Raji (cell line): ENCODE data around the gene UNC5C.

Experiments used
- POLR2A ChIP-seq: IDR thresholded peaks from 2 replicates; pipeline ENCODE4 v1.6.1; 2011; ENCODE audit warnings: low read depth, low read length, control low read depth; ENCODE audit not compliant: insufficient read depth

The UNC5C gene

GRCh38 chr4:95124906-95125504 lies 423.8 kb downstream of the UNC5C start:
- TF ChIP-seq POLR2A, result no peak

GRCh38 chr4:95122001-95122400 lies 426.8 kb downstream of the UNC5C start:
- TF ChIP-seq POLR2A, result no peak

GRCh38 chr4:95120456-95120855 lies 428.3 kb downstream of the UNC5C start:
- TF ChIP-seq POLR2A, result no peak

- no peak for TF ChIP-seq POLR2A
These were observed 430.3 kb downstream of the UNC5C start for GRCh38 chr4:95118497-95118896.

DNA sequence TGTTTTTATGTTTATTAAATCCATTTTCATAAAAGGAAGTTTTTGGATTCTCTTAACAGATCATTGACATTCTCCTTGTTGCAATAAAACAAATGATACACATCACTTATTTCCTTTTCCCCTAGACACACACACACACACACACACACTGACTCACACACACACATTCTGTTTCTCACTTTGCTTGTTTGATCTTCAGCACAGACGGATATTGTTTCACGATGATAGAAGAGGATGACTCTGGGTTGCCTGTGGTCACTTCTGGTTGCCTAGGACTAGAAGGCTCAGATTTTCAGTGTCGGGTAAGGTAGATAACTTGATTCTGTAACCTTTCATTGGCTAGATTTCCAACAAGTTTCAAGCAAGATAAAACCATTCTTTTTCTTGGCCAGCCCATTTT lies 434.3 kb downstream of the UNC5C start:
- TF ChIP-seq POLR2A, result no peak
